MCF 10A (cell line): Measurements from ENCODE around the gene CHKB. TPM values are rescaled to one million over a fixed set of nuclear protein-coding genes. Genes with fewer than 3 reads are reported as not detected.

ENCODE experiments used
- BruUV-seq: library from RNA; stranded (reverse); fragments of 400-500 nt; replicated peaks from 2 replicates; lab custom pipeline; 2021; lab: Mats Ljungman, UMichigan
- CTCF ChIA-PET: fragments of 300-600 bp; sonication (Branson Sonifier 250); formaldehyde crosslinking; extraction: SDS; loops from one replicate; lab custom pipeline; 2021; ENCODE audit warnings: antibody characterized with exemption, inconsistent platforms; lab: Yijun Ruan, JAX
- POLR2A ChIA-PET: fragments of 300-600, 350-650 bp; sonication (Branson Sonifier 250); formaldehyde crosslinking; extraction: SDS; loops from one replicate; lab custom pipeline; 2020; ENCODE audit warnings: antibody characterized with exemption, inconsistent platforms; lab: Yijun Ruan, JAX
- DNase-seq: peaks from one replicate; pipeline ENCODE4 v3.0.0-alpha.2; 2018; ENCODE audit not compliant: unreplicated experiment
- H3K27ac Mint-ChIP-seq: one replicate; pipeline ENCODE4 v1.8.0; 2022; ENCODE audit warnings: mild to moderate bottlenecking, low read depth, mixed read lengths; ENCODE audit not compliant: unreplicated experiment
- H3K27me3 Mint-ChIP-seq: one replicate; pipeline ENCODE4 v1.8.0; 2022; ENCODE audit warnings: mixed read lengths; ENCODE audit not compliant: insufficient read depth, unreplicated experiment
- H3K36me3 Mint-ChIP-seq: one replicate; pipeline ENCODE4 v1.8.0; 2022; ENCODE audit warnings: mild to moderate bottlenecking, moderate library complexity, mixed read lengths; ENCODE audit not compliant: insufficient read depth, unreplicated experiment
- H3K4me1 Mint-ChIP-seq: one replicate; pipeline ENCODE4 v1.8.0; 2022; ENCODE audit warnings: mixed read lengths; ENCODE audit not compliant: insufficient read depth, unreplicated experiment
- H3K4me3 Mint-ChIP-seq: one replicate; pipeline ENCODE4 v1.8.0; 2022; ENCODE audit warnings: mild to moderate bottlenecking, moderate library complexity, mixed read lengths; ENCODE audit not compliant: unreplicated experiment
- H3K9me3 Mint-ChIP-seq: one replicate; pipeline ENCODE4 v1.8.0; 2022; ENCODE audit warnings: mixed read lengths; ENCODE audit not compliant: unreplicated experiment
- CTCF ChIP-seq: fragments of 200-600 bp; IDR thresholded peaks from one replicate; pipeline ENCODE4 v1.8.0; 2022; ENCODE audit warnings: antibody characterized with exemption, mild to moderate bottlenecking; ENCODE audit not compliant: unreplicated experiment
- intact Hi-C: fragments of 100-400 bp; cut with micrococcal nuclease; formaldehyde crosslinking; loops from 2 replicates; pipeline ENCODE4 v1.14.1; 2022
- total RNA-seq: library from RNA; stranded (reverse); gene quantifications from 2 replicates; pipeline ENCODE4 v1.2.3, GENCODE V29; 2022

CHKB gene
- total RNA-seq, 1 experiment from 2014 or later, result 60.6 TPM

GRCh38 chr22:50625568-50626313 is 43.1 kb upstream of the CHKB start:
- peaks cover 10% of the 10 kb centered on the region for H3K36me3 Mint-ChIP-seq
- H3K4me1 Mint-ChIP-seq, result peaks cover 38% of the 10 kb centered on the region
- no peak for DNase-seq
- intact Hi-C loops, result no loop called here
- TF ChIP-seq CTCF, result peak; percentile 15
- no peaks in the 10 kb centered on the region for H3K9me3 Mint-ChIP-seq
- POLR2A ChIA-PET, result interaction anchor here (0.7 kb wide), 1 partner anchor 47 kb away, joined by 3 read pairs; no protein-coding TSS in a partner anchor
- CTCF ChIA-PET, result interaction anchor here (1.6 to 5.8 kb wide), 2 partner anchors 67 to 98 kb away, joined by 4 to 46 read pairs; no protein-coding TSS in a partner anchor
- H3K27me3 Mint-ChIP-seq, result no peaks in the 10 kb centered on the region
- BruUV-seq, result no TSS peak
- H3K27ac Mint-ChIP-seq, result no peak overlapping the region
- H3K4me3 Mint-ChIP-seq, result no peak overlapping the region

GRCh38 chr22:50625131-50625567 is 42.5 kb upstream of the CHKB start:
- Mint-ChIP-seq H3K27ac (no peak overlapping the region), H3K27me3 (no peaks in the 10 kb centered on the region), H3K9me3 (no peaks in the 10 kb centered on the region), H3K36me3 (peaks cover 10% of the 10 kb centered on the region), H3K4me3 (no peak overlapping the region), H3K4me1 (peaks cover 40% of the 10 kb centered on the region)
- DNase-seq, result no peak
- ChIA-PET POLR2A (interaction anchor here (0.7 to 1.2 kb wide), 2 partner anchors 48 to 96 kb away, joined by 3 to 4 read pairs; no protein-coding TSS in a partner anchor), CTCF (interaction anchor here (1.6 to 5.8 kb wide), 2 partner anchors 67 to 97 kb away, joined by 4 to 46 read pairs; no protein-coding TSS in a partner anchor)
- intact Hi-C loops, result no loop called here
- TF ChIP-seq CTCF, result no peak
- no TSS peak for BruUV-seq

- H3K4me1 Mint-ChIP-seq, result peaks cover 40% of the 10 kb centered on the region
- no peak overlapping the region for H3K27ac Mint-ChIP-seq
- no peaks in the 10 kb centered on the region for H3K27me3 Mint-ChIP-seq
- POLR2A ChIA-PET, result interaction anchor here (0.7 to 1.2 kb wide), 2 partner anchors 49 to 96 kb away, joined by 3 to 4 read pairs; no protein-coding TSS in a partner anchor
- CTCF ChIA-PET, result interaction anchor here (0.6 to 5.8 kb wide), 4 partner anchors 68 to 152 kb away, joined by 3 to 46 read pairs (median 4); no protein-coding TSS in a partner anchor
- no peak for TF ChIP-seq CTCF
- H3K9me3 Mint-ChIP-seq, result no peaks in the 10 kb centered on the region
- no peak for DNase-seq
- no TSS peak for BruUV-seq
- no peak overlapping the region for H3K4me3 Mint-ChIP-seq
- H3K36me3 Mint-ChIP-seq, result peaks cover 10% of the 10 kb centered on the region
- intact Hi-C loops, result loop anchor here (5.0 kb wide), 2 partner anchors 117 to 372 kb away; partner anchors contain the start of genes HDAC10, LMF2 and NCAPH2
Measured at GRCh38 chr22:50624347-50625130, 41.9 kb upstream of the CHKB start.
